Fibroblast of skin of right quadriceps (primary cell): Measurements from ENCODE around the gene SLC39A13.
A peak's percentile ranks its signal among the peaks of the same experiment; 100 is the strongest.

ENCODE experiments used
- DNase-seq: peaks from one replicate; pipeline ENCODE4 v3.0.0-alpha.2; 2013

SLC39A13 gene

DNA sequence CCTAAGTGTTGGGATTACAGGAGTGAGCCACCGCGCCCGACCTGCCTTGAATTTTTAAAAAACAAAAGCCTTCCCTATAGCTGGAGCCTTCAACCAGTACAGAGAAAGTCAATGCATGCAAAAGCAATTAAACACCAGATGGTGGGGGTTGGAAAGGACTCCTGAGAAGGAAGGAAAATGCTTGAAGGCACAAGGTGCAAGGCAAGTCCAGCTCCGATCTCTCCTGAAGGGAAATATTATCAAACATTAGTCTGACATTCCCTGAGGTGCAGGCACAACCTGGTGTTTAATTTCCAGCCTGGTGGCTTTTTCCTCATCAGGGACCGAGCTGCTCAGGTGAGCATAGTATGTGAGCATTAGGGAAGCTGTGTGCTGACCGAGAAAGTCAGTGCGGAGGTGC, 53.5 kb downstream of the SLC39A13 start:
- no peak for DNase-seq

DNA sequence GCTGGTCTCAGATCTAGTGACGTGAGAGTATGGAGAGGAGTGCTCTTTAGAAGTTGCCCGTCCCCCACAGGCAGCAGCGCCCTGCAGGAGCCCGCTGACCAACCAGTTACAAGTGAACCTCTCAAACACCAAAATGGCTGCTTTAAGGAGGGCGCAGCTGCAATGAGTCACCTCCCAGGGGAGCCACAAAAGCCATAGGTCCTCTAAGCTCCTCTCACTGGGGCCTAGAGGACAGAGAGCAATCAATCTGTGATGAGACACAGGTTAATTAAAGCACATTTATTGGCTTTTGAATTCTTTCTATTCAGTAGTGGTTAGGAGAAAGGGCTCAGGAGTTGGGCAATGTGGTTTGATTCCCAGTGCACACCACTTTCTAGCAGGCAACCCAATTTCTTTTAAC, 56.1 kb downstream of the SLC39A13 start:
- DNase-seq = peak; percentile 31
